HG03066 (cell line): Measurements from ENCODE around the gene RPP30.

ENCODE experiments used
- ATAC-seq: cut with Tn5 transposase; IDR thresholded peaks from one replicate; pipeline ENCODE4 v1.9.1; 2021; ENCODE audit warnings: low read depth; ENCODE audit not compliant: unreplicated experiment

The RPP30 gene

DNA sequence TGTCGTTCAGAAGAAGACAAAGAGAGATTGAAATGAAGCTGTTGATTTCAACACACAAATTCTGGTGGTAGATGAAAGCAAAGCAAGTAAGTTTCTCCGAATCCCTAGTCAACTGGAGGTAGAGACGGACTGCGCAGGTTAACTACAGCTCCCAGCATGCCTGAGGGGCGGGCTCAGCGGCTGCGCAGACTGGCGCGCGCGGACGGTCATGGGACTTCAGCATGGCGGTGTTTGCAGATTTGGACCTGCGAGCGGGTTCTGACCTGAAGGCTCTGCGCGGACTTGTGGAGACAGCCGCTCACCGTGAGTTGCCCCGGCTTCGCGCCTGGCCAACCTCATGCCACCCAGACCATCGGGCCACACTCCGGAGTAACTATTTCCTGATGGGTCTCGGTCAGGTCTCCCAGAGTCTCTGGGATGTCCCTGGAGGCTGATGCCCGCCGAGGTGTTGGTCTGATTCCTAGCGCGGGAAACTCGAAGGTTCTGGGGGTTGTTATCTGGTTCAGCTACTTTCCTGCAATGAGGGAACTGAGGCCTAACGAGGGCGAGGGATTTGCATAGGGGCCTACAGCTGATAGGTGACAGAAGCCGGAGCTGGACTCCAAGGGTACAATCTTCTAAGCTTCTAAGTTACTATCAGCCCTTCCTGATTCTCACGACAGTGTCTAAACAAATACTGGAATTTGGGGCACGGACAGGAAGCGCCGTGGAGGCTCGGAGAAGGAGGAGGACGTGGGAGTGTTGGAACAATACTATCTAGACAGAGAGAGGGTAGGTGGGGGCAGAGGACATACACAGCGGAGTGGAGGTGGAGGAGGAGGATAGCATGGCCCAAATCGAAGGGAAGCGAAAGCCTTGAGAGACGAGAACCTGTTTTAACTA, at the start of gene RPP30:
Gene RPP30, plus strand, starts transcription at position 209 of the 882 bp plus-strand sequence. Its CDS starts 13 bp downstream, at position 222.
- ATAC-seq = peak; percentile 98

DNA sequence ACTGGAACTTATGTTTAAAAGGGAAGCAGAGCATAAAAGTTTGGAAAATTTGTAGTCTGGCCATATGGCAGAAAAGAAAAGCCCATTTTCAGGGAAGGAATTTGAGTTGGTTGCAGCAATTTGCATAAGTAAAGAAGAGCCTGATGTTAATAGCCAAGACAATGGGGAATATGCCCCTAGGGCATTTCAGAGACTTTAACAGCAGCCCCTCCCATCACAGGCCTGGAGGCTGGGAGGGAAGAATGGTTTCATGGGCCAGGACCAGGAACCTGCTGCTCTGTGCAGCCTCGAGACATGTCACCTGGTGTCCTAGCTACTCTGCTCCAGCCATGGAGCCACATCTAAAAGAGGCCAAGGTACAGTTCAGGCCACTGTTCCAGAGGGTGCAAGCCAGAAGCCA, 49.3 kb upstream of the RPP30 start:
- no peak for ATAC-seq

DNA sequence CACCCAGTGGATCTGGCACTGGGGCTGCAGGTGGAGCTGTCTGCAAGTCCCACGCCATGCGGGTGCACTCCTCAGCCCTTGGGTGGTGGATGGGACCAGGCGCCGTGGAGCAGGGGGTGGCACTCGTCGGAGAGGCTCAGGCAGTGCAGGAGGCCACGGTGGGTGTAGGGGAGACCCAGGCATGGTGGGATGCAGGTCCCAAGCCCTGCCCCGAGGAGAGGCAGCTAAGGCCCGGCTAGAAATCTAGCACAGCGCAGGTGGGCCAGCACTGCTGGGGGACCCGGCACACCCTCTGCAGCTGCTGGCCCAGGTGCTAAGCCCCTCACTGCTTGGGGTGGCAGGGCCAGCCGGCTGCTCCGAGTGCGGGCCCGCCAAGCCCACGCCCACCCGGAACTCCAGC, 39.7 kb upstream of the RPP30 start:
- ATAC-seq = no peak

DNA sequence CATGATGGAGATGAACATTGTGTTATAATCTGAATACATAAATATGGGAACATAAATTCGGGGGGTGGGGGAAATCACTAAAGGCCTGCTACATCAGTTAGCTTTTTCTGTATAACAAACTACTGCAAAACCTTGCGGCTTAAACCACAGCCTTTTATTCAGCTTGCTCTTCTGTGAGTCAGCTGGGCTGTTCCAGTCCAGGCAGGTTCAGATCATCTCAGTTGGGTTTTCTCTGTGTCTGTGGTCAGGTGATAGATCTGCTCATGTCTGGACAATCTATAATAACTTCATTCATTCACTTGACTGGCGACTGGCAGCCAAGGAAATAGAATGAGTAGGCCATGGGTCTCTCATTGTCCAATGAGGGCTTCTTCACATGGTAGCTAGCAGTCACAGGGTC, 37.4 kb upstream of the RPP30 start:
- ATAC-seq = no peak

DNA sequence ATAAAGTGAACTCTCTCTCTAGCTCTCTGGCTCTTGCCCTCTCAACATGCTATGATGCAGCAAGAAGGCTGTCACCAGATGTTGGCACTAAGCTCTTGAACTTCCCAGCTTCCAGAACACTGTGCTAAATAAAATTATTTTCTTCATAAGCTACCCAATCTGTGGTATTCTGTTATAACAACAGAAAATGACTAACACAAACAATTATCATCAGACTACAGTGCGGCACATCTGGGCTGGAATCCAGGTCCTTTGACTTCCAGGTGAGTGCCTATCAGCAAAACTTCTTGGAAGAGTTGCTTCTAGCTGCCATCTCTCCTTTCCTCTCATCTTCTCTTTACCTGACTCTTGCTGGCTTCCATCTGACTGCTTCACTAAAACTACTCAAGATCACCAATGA, 34.3 kb upstream of the RPP30 start:
- no peak for ATAC-seq

DNA sequence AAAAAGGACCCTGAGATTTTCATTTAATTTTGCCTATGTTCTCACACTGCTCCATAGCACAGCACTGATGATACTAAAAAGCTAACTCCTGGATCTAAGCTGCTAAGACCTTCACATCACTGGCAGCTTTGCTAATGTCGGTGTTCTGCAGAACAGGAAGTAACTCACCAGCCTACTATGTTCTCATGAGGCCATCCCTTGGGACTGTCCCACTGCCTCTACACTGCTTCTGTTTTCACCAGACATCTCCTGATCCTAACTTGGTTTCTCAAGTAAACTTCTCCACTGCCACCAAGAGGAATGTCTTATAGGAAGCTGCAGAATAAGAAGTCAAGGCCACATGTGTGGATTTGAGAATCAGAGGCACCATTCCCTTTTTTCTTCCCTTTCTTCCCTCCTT, 29.0 kb upstream of the RPP30 start:
- ATAC-seq = no peak

DNA sequence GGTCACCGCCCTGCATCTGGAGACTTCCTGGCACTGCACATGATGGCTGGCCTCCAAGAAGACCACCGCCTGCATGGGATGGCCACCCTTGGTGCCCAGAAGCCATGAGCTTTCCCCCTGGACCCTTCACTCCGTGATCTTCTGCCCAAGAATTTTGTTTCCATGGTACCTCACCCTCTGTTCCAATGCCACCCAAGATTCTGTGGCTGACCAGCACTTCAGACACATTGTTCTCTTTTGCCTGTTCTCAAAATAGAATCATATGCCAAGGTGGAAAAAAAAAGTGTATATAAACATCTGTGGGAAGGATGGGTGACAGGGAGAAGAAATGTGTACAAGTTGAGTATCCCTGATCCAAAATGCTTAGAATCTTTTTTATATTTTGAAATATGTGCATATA, 26.0 kb upstream of the RPP30 start:
- ATAC-seq = no peak

DNA sequence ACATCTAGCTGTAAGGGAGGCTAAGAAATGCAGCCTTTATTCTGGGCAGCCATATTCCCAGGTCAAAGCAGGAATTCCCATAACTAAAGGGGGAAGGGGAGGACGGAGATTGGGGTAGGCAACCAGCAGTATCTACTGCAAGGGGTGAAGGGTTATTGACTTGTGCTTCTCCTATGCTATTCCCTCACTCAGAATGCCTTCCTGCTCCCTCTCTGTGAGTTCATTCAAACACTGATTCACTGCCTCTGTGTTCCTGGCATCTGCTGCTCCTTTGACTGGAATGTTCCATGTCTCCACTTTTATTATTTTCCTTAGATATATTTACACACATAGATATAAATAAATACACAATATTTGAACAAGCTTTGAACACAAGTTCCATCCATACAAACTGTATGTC, 25.0 kb upstream of the RPP30 start:
- ATAC-seq = no peak

DNA sequence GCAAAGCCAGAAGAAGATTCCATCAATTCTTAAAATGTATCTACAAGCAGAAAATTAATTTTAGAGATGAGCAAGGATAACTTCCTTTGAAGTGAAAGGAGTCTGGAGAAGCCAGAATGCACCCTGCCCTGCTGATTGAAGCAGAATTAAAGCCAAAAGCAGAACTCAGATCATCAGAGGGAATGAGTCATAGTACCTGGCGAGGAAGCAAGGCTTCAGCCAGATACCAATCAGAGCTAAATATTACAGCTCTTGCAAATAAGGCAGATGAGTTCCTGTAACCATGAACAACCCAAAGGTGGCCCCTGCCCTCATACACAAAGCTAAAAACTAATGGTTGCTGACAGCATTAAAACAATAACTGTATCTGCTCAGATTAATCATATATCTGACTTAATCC, 24.3 kb upstream of the RPP30 start:
- no peak for ATAC-seq

DNA sequence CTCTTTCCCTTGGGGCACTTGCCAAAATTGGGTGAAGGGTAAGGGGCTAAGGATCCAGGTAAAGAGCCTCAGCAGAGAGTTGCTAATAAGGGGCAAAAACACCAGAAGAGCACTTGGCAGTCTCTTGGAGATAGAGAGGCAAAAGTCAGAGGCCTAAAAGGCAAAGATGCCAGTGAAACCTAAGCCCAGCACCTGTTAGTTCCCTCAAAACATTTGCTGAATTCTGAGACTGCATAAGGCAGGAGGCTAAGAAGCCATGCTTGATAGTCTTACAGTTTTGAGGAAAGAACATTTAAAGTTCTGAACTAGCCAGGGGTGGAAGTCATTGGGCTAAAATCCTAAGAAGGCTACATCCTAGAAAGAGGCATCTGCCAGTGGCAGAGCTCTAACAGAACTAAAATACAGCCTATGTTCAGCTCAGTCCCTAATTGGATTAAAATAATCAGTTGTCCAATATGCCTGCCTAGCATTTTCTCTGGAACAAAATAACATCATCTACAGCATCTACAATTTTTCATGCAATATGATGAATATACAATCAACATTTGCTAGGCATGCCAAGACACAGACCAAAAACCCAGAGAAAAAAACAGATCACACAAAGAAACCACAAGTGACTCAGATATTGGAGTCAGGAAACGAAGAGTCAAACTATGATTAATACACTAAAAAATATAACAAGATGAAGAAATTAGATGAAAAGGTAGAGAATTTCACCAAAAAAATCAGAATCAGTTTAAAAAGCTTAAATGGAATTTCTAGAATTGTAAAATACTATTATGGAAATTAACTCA, 21.6 kb upstream of the RPP30 start:
- no peak for ATAC-seq

DNA sequence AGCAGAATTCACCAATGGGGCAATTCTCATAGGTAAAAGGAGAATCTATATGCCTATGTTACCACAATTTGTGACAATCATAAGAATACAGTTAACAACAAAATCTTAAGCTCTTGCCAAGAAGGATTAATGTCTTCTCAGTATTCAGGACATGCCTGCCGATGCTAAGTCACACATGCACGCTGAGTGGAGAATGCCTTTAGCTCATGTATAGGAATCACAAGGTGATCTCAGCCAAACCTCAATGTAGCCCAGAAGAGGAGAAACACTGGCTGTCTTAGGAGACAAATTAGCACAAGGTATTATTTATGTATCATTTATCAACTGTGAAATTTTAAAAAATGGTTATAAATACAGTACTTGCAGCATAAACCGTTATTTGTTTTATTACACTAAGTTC, 16.6 kb upstream of the RPP30 start:
- ATAC-seq = no peak

DNA sequence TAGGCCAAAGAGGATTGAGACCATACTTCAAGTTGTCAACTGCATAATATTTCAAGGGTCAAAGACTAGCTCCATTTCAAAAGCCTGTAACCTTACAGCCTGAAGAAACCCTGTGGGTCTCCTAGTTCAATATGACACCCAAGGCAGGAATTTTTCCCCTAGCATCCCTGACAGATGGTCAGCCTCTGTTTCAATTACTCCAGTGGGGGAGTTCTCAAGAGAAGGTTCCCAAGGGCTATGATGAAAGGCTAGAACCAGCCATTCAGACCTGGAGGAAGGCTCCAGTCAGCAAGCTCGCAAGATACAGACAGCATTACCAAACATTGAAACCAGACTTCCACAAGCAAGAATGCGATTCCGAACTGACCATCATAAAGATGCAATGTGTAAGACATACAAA, 15.5 kb upstream of the RPP30 start:
- no peak for ATAC-seq

DNA sequence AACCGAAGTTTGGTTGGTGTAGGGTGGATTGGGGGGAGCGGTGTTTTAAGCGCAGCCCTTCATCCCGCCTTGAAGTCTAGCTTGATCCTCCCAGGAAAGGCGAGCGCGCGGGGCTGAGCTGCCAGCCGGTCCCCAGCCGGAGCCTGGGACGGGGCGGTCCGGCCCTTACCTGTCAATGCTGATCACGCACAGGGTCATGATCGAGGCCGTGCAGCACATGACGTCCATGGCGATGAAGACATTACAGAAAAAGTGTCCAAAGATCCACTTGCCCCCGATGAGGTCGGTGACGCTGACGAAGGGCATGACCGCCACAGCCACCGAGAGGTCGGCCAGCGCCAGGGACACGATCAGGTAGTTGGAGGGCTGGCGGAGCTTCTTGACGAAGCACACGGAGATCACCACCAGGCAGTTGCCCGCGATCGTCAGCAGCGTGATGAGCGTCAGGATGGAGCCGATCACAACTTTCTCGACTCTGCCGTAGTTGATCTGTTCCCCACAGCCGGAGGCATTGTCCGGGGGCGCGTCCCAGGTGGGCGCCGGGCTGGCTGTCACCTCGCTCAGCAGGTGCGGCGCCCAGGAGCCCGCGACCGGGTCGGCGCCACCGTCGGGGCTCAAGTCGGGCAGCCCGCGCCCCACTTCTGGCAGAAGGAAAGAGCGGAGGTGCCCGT, 14.7 kb upstream of the RPP30 start:
- ATAC-seq = no peak

DNA sequence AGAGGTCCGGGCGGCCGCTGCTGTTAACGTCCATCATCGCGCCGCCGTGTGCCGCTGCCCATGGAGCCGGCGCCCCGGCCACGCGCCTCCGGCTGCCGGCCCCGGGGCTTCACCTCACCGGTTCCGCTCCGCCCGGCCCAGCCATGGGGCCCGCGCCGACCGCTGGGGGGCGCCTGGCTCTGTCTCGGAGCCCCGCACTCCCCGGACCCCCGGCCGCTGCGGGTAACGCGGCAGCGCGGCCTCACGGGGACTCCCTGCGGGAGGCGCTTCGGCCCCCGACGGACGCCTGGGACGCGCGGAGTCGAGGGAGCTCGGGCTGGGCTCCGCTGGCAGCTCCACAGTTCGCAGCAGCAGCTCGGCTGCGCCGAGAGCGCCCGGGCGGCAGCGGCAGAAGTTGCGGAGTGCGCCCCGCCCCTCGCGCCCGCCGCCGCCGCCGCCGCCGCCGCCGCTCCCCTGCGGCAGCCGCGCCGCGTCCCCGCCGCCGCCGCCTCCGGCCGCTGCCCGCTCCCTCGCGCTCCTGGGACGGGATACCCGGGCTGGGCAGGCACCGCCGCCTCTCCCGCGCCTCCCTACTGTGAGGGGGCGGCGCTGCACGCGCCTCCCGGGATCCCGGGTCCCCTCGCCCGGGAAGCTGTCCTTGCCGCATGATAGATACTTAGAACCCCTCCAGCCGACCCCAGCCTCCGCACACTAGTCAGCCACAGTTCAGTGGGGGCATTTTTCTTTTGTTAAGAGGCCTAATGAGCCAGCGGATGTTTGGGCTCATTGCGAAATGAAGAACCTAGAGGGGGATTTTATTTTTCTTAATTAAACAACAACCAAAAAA, 13.9 kb upstream of the RPP30 start, which contains the start of gene HTR7:
Gene HTR7, minus strand, starts transcription at position 405 of the 826 bp plus-strand sequence. Its CDS starts 368 bp downstream, at position 37.
- peak; percentile 60 for ATAC-seq

DNA sequence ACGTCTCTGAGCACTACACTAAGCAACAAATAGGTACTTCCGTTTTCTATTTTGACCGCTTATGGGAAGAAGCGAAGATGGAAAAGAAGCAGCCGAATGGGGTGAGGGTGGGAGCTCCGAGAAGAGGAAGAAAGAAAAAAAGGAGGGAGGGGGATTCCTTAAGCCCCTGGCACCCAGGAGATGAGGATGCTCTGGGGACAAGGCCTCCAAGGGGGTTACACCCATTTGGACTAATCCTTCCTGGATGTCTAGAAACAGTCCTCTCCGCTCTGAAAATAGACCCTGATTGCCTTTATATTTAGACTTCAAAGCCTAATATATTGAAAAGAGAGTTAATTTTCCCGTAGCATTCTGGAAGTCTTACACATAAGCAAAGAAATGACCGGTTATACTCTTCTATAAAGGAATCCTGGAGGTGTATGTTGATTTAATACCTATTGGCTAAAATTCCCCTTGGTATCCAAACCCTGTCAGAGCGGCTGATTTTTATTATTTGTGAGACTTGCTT, 13.3 kb upstream of the RPP30 start:
- no peak for ATAC-seq

DNA sequence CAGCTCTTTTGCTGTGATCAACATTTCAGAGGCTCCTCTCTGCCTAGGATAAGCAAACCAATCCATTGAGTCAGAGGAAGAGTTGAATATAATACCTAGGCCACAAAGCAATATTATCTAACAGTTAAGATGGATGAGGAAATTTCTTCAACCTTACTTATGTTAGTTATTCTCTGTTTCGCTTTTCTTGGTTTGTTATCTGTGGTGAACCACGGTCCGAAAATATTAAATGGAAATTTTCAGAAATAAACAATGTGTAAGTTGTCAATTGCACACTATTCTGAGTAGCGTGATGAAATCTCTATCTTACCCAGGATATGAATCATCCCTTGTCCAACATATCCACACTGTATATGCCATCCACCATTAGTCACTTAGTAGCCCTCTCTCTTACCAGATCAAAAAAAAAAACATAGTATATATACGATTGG, 12.4 kb upstream of the RPP30 start:
- ATAC-seq = no peak

DNA sequence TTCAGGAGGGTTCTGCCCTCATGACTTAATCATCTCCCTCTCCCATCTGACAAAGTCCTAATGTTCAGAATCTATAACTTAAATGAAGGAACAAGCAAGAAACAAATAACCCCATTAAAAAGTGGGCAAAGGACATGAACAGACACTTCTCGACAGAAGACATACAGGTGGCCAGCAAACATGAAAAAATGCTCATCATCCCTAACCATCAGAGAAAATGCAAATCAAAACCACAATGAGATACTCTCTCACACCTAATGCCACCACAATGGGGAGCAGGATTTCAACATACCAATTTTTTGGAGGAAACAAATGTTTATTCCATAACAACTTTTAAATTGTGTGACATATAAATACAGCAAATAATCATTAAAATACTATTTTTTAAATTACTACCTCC, 11.0 kb upstream of the RPP30 start:
- no peak for ATAC-seq

DNA sequence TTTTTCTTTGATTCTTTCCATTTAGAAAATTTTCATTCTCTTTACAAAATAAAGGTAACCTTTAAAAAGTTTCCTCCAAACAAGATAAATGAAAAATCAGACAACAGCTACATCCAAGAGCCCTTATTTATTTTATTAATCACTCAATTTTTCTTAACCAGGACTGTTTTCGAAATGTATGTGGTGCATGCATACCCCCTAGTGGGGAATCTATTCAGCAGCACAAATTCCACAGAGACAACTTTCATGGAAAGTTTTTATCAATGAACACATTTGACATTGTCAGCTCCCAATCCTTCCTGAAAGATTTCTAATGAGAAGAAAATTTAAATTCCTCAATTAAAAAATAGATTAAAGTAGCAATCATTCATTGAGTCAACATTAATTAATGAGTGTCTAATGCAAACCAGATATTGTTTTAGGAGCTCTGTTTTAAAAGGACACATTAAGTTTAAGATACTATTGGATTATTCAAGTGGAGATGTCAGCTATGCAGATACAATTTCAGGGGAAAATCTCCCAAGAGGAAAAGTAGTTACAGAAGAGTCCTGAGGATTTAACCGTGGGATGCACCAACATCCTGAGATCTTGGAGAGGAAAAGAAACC, 8.8 kb upstream of the RPP30 start:
- no peak for ATAC-seq

DNA sequence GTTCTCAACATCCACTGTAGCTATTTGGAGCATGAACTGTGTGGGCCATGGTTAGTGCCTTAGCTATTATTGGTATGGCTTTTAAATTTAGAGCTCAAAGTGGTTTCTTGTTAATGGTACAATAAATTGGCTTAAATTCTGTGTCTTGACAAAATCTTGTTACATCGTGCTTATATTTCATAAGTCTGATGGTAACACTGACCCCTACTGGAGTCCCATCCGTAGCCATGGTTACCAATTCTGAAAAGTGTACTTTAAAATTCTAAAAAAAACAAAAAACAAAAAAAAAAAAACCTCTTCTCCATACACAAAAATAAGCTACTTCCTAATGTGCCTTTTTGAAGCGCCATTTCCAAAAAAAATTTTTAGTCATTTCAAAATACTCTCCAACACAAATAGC, 6.4 kb upstream of the RPP30 start:
- no peak for ATAC-seq
